ENCODE measurements around the gene TMEM219. TPM values are rescaled to one million over a fixed set of nuclear protein-coding genes. Genes with fewer than 3 reads are reported as not detected.

TMEM219 gene
- polyA plus RNA-seq, 1 of the 3 experiments (the other 2 are of a cell fraction), result 101 TPM

- TF ChIP-seq CTCF (IDR thresholded peaks at IDR 0.05) (no peak), USF2 (IDR thresholded peaks at IDR 0.05; ENCODE audit: borderline replicate concordance, low read depth, low read length) (no peak), TEAD4 (IDR thresholded peaks at IDR 0.05; ENCODE audit: borderline replicate concordance, insufficient read depth) (no peak), ZBTB33 (IDR thresholded peaks at IDR 0.05; ENCODE audit: borderline replicate concordance, low read depth) (no peak)
- TF ChIP-seq, protein P1, sequence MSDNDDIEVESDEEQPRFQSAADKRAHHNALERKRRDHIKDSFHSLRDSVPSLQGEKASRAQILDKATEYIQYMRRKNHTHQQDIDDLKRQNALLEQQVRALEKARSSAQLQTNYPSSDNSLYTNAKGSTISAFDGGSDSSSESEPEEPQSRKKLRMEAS (IDR thresholded peaks at IDR 0.05; ENCODE audit: low read depth), result no peak
- POLR2A ChIA-PET, result interaction anchor here (0.7 kb wide), 1 partner anchor 63 kb away, joined by 3 read pairs; the partner anchor contains the start of gene SEZ6L2
- peak overlapping the region; percentile 97 for H3K4me2 ChIP-seq
- H3K4me1 ChIP-seq (ENCODE audit: control insufficient read depth in 1 of 2, insufficient read depth in 2 of 2, low read depth in 1 of 2, low read length in 1 of 2), result peaks cover 0 to 15% of the 10 kb centered on the region in 2 experiments; a peak in 1 of 4 replicates
- peaks cover 7% of the 10 kb centered on the region for H3F3A ChIP-seq (replicated peaks; ENCODE audit: insufficient read depth)
- no peaks in the 10 kb centered on the region for H3K9me3 ChIP-seq
- H4K20me1 ChIP-seq (ENCODE audit: insufficient read depth), result no peaks in the 10 kb centered on the region
- H3K4me3 ChIP-seq (ENCODE audit: low read depth in 2 of 2, low read length in 1 of 2), result peak overlapping the region; percentile 66 to 78; a peak in 3 of 4 replicates
- peak overlapping the region; percentile 77; the same call in 1 of the 2 replicates for H3K9ac ChIP-seq
- DNase-seq, result no peak
- peaks cover 2% of the 10 kb centered on the region for H3K79me2 ChIP-seq (ENCODE audit: insufficient read depth)
- WGBS (ENCODE audit: low lambda C conversion rate), result 96% methylated on average over 14 of the region's 14 CpGs
- peaks cover 3 to 5% of the 10 kb centered on the region in 2 experiments for H3K36me3 ChIP-seq (replicated peaks in 1 of 2; ENCODE audit: control insufficient read depth in 1 of 2, insufficient read depth in 2 of 2, low read length in 1 of 2)
- no peaks in the 10 kb centered on the region for H3K27me3 ChIP-seq (ENCODE audit: insufficient read depth)
- peak overlapping the region in 1 of 2 experiments; percentile 69; a peak in 1 of 4 replicates for H3K27ac ChIP-seq (ENCODE audit: low read depth in 2 of 2, low read length in 1 of 2)
- no peak overlapping the region for H2AFZ ChIP-seq (ENCODE audit: low read depth)
- H3K9me2 ChIP-seq, result no peaks in the 10 kb centered on the region
- CTCF ChIA-PET, result interaction anchor here (0.8 to 1.8 kb wide), 3 partner anchors 11 to 42 kb away, joined by 4 to 6 read pairs (median 5); no protein-coding TSS in a partner anchor
Observed at GRCh38 chr16:29963021-29963743, 1.3 kb downstream of the TMEM219 start.

- TF ChIP-seq TCF12 (IDR thresholded peaks at IDR 0.05) (no peak), FOXJ3 (CRISPR knock-in tag; IDR thresholded peaks at IDR 0.05) (no peak), RCOR1 (IDR thresholded peaks at IDR 0.05; ENCODE audit: low read length) (no peak), PBX3 (IDR thresholded peaks at IDR 0.05) (no peak), GATA2 (CRISPR knock-in tag; IDR thresholded peaks at IDR 0.05) (no peak), NFIC (IDR thresholded peaks at IDR 0.05; ENCODE audit: borderline replicate concordance) (no peak), CTCF (IDR thresholded peaks at IDR 0.05) (no peak), EZH2phosphoT487 (IDR thresholded peaks at IDR 0.05; ENCODE audit: borderline replicate concordance, low read depth) (no peak), YY1 (IDR thresholded peaks at IDR 0.05; ENCODE audit: low read depth) (no peak)
- TF ChIP-seq, protein P2, sequence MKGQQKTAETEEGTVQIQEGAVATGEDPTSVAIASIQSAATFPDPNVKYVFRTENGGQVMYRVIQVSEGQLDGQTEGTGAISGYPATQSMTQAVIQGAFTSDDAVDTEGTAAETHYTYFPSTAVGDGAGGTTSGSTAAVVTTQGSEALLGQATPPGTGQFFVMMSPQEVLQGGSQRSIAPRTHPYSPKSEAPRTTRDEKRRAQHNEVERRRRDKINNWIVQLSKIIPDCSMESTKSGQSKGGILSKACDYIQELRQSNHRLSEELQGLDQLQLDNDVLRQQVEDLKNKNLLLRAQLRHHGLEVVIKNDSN (IDR thresholded peaks at IDR 0.05; ENCODE audit: borderline replicate concordance, low read depth), result no peak
- CTCF ChIA-PET, result no interaction called here
- Histone ChIP-seq H3K4me1 (ENCODE audit: control insufficient read depth in 1 of 2, insufficient read depth in 2 of 2, low read depth in 1 of 2, low read length in 1 of 2) (peaks cover 0 to 2% of the 10 kb centered on the region in 2 experiments; a peak in 1 of 4 replicates), H3K9me3 (no peaks in the 10 kb centered on the region), H3K9ac (no peak overlapping the region), H3K9me2 (no peaks in the 10 kb centered on the region), H3K79me2 (ENCODE audit: insufficient read depth) (peaks cover 2% of the 10 kb centered on the region; the same call in 1 of the 2 replicates), H3K4me3 (ENCODE audit: low read depth in 2 of 2, low read length in 1 of 2) (no peak overlapping the region), H3F3A (replicated peaks; ENCODE audit: insufficient read depth) (peaks cover 18% of the 10 kb centered on the region), H3K4me2 (no peak overlapping the region), H3K27ac (ENCODE audit: low read depth in 2 of 2, low read length in 1 of 2) (no peak overlapping the region), H3K36me3 (replicated peaks in 1 of 2; ENCODE audit: control insufficient read depth in 1 of 2, insufficient read depth in 2 of 2, low read length in 1 of 2) (peaks cover 14 to 22% of the 10 kb centered on the region in 2 experiments), H3K27me3 (ENCODE audit: insufficient read depth) (no peaks in the 10 kb centered on the region), H2AFZ (ENCODE audit: low read depth) (no peak overlapping the region), H4K20me1 (ENCODE audit: insufficient read depth) (no peaks in the 10 kb centered on the region)
- DNase-seq, result no peak
- 84% methylated on average over 4 of the region's 4 CpGs for WGBS (ENCODE audit: low lambda C conversion rate)
- POLR2A ChIA-PET, result no interaction called here
Observed at GRCh38 chr16:29968205-29968604, 6.3 kb downstream of the TMEM219 start.

All from SK-N-SH (cell line).